GM12872 (cell line): Measurements from ENCODE around the gene SEMA3E.

Source experiments
- CTCF ChIP-seq: IDR thresholded peaks from 3 replicates; pipeline ENCODE4 v1.5.1; 2011; ENCODE audit warnings: low read depth, mild to moderate bottlenecking, low read length, moderate library complexity; ENCODE audit not compliant: insufficient read depth

SEMA3E gene

GRCh38 chr7:83581667-83582435 is 67.1 kb downstream of the SEMA3E start:
- TF ChIP-seq CTCF, result no peak

GRCh38 chr7:83579740-83580139 is 69.2 kb downstream of the SEMA3E start:
- TF ChIP-seq CTCF, result no peak

- no peak for TF ChIP-seq CTCF
These were observed 73.5 kb downstream of the SEMA3E start for GRCh38 chr7:83575436-83575835.

GRCh38 chr7:83574616-83575015 is 74.3 kb downstream of the SEMA3E start:
- TF ChIP-seq CTCF, result no peak

GRCh38 chr7:83562960-83563359 is 86.0 kb downstream of the SEMA3E start:
- no peak for TF ChIP-seq CTCF

- TF ChIP-seq CTCF, result no peak
These were observed 86.7 kb downstream of the SEMA3E start for GRCh38 chr7:83562289-83562688.

GRCh38 chr7:83559887-83560286 is 89.1 kb downstream of the SEMA3E start:
- no peak for TF ChIP-seq CTCF
